Amniotic epithelial cell (primary cell): Measurements from ENCODE around the gene GPR152.

Source experiments
- DNase-seq: peaks from one replicate; pipeline ENCODE4 v3.0.0-alpha.2; 2010; ENCODE audit warnings: low read depth

GPR152 gene

GRCh38 chr11:67465189-67465510 is 12.6 kb upstream of the GPR152 start:
- DNase-seq, result peak; percentile 40

DNA sequence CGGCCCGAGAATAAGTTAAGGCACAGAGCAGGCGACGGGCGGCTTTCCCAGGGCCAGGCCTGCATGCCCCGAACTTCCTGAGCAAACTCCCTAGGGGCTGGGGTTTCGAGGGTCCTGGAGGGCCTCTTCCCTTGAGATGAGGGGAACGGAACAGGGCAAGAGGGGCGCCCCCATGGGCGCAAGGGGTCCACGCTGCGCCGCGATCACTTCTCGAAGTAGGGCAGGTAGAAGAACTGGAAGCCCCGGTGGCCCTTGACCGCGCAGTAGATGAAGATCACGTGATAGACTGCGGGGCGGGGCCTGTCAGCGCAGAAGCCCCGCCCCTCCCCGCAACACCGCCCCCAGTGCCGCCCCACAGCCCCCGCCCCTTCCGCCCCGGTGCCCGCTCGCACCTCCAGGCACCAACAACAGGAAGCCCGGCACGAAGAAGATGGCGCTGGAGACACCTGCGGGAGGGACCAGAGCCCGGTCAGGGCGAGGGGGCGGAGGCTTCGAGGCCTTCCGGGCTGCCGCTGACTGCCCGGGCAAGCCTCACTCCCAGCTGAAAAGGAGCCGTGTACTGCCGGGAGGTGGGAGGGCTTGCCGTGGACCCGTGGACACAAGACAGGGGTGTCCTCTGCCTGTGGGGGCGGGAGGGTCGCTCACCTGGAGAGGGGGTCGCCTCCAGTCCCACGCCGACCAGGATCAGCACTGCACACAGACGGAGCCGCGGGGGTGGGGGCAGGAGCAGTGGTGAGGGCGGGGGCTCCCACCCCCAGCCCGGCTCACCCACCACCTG is 12.1 kb upstream of the GPR152 start:
- DNase-seq, result peak; percentile 78

DNA sequence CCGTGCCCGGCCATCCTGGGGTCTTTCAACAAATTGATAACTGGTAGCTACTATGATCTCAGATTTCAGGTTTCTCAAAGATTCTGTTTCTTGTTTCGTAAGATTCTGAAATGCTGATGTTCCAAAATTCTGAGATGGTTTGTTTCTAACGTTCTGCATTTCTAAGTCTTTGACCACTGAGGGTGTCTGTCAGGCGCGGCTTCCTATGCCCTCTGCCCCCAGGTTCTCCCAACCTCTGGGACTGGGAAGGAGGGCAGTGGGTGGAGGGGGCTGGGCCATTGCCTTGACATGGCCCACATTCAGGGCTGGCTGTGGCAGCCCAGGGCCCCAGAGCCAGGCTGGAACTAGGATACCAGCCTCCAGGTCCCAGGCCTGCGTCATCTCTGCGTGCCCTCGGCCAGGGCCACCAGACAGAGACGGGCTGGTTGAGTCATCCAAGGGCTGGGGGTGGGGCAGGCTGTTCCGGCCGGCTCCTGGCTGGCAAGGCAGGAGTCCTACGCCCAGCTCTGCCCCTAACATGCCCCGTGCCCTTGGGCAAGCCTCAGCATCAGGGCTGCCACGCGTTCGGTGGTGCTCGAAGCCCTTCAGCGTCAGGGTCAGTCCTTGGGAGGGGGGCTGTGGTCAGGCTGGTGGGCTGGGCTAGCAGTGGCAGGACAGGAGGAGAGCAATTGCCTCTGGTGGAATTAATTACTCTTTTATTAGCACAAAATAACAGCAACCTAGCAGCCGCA is 11.3 kb upstream of the GPR152 start:
- DNase-seq, result peak; percentile 44

DNA sequence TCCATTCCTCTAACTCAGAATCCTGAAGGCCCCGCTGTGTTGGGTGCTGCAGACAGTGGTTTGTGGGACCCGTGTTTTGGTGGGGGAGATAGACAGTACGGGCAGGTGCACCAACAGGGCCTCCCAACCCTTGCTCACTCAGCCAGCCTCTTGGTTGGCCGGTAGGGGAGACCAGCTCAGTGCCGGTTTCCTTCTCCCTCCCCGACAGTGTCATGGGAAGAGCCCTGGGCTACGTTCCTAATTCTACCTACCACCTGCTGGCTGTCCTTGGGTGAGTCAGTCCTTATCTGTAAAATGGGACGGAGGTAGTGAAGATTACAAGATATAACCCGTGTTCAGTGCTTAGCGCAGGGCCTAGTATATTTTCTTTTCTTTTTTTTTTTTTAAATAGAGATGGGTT is 10.7 kb upstream of the GPR152 start:
- no peak for DNase-seq

DNA sequence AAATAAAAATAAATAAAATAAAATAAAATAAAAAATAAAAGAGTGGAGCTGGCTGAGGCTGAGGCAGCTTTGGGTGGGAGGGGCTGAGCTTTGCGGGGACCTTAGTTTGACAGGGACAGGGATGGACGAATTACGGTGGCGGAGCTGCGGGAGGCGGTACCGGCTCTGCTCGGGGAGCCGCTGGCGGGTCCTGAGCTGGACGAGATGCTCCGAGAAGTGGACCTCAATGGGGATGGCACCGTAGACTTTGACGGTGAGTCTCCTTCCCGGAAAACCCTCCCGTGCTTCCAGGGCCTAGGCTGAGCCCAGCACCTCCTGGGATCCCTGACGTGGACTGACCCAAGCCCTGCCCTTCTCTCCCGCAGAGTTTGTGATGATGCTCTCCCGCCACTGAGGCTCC is 5.7 kb upstream of the GPR152 start:
- no peak for DNase-seq

DNA sequence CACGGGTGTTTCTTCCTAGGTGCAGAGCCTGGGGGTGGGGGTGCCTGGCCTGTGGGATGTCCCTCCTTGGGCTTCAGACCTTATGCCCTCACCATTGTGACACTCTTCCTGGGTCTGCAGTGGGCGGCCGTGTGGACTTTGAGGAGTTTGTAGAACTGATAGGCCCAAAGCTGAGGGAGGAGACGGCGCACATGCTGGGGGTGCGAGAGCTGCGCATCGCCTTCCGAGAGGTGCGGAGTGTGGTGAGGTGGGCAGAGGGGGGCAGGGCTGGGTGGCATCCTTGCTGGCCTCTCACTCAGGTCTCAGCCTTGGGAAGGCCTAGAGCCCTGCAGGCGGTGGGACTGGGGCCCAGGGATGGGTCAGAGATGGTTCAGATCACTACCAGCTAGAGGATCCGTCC is 4.9 kb upstream of the GPR152 start:
- no peak for DNase-seq

DNA sequence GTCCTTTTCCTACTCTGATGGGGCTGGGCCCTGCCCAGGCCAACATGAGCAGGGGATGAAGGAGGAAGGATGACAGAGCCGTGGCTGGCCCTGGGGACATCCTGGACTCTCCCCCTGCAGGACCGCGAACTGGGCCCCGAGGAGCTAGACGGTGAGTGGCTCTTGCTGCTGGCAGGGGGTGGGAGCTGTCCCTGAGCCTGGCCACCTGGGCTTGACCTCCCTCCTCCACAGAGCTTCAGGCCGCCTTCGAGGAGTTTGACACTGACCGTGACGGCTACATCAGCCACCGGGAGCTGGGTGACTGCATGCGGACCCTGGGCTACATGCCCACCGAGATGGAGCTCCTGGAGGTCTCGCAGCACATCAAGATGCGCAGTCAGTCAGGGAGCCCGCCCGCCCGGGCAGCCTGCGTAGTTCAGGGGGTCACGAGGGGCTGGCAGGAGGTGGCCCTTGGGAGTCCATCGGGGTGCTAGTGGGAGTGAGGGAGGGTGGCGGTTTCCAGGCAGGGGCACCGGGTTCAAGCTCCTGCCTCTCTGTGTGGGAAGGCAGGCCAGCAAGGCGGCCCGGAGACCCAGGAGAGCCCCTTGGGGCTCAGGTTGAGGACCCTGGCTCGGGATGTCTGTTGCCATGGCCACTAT is 3.7 kb upstream of the GPR152 start:
- no peak for DNase-seq

GRCh38 chr11:67455054-67455453 is 2.5 kb upstream of the GPR152 start, which contains the start of gene CABP4:
CABP4 (plus strand) TSS chr11:67455354; CDS start chr11:67455424, 70 bp downstream.
- DNase-seq, result no peak

- no peak for DNase-seq
Observed at GRCh38 chr11:67453816-67454732, 1.5 kb upstream of the GPR152 start.

DNA sequence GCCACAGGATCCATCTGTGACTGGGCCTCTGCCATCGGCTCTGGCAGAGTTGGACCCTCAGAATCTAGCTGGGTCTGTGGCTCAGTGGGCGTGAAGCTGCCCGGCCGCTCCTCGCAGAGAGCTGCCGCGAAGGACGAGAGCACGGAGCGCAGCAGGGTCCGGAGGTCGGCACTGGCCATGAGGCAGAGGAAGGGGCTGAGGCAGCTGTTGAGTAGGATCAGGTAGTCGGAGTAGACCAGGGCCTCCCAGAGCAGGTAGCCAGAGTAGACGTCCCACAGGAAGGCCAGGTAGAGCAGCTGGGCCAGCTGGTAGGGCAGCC is 912 bp downstream of the GPR152 start:
- DNase-seq, result no peak

- no peak for DNase-seq
Observed at GRCh38 chr11:67450796-67451657, 1.5 kb downstream of the GPR152 start.

GRCh38 chr11:67449116-67449844 is 3.2 kb downstream of the GPR152 start:
- DNase-seq, result no peak

DNA sequence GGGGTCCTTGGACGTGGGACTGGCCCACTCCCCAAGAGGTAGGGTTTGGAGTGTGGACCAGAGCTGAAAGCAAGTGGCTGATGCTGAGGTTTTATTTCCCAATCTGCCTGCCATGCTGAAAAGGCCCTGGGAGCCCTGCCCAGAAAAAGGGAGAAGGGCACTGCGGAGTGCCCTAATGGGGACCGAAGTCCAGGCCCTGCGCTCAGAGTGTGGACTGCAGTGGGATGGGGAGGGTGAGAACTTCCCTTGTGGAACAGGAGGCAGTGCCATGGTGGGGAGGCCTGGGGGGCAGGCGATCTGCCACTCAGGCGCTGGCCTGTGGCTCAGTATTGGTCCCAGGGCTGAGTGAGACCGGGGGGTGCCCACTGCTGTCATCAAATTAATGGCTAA is 4.3 kb downstream of the GPR152 start:
- no peak for DNase-seq

DNA sequence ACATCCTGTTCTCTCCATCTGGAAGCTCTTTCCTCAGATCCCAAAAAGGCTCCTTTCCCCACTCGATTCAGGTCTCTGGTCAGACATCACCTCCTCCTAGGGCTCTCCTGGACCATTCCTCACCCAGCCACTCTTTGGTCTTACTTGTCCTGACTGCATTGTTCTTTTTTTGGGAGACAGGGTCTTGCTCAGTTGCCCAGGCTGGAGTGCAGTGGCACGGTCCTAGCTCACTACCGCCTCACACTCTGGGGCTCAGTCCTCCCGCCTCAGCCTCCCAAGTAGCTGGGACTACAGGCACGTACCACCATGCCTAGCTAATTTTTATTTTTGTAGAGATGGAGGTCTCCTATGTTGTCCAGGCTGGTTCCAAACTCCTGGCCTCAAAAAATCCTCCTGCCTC is 7.0 kb downstream of the GPR152 start:
- no peak for DNase-seq

DNA sequence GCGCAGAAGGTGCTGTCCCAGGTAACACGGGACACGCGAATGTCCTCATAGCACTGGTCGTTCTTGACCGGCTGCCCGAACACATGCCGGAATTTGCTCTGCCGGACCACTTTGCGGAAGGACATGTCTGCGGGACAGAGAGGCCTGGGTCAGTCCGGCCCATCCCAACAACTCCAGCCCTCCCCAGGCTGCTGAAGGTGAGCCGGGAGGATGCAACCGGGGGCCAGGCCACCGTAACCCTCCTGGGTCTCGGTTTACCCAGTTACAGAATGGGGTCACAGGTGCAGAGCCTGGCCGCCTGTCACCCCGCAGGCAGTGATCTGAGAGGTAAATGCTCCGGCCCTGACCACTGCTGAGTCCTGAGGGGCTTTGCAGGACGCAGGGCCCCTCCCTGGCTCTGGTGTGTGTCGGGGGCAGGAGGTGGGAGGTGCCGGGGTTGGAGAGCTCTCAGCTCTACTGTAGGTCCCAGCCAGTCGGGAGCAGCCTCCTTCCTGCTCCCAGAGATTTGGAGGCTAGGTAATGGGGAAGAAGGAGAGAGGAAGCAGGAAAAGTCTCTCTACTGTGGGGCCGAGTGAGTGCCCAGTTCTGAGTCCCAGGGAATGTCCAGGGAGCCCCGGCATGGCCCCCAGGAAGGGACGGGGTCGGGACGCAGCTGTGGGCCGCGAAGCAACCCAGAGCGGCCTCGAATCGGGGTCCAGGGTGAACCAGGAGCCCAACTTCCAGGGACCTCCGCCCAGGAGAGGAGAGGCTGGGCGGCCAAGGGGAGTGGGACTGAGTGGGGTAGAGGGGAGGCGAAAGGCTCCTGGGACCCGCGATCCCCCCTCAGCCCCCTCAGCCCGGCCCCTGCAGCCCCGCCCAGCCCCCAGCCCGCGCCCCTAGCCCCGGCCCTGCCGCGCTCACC is 9.8 kb downstream of the GPR152 start:
- no peak for DNase-seq

DNA sequence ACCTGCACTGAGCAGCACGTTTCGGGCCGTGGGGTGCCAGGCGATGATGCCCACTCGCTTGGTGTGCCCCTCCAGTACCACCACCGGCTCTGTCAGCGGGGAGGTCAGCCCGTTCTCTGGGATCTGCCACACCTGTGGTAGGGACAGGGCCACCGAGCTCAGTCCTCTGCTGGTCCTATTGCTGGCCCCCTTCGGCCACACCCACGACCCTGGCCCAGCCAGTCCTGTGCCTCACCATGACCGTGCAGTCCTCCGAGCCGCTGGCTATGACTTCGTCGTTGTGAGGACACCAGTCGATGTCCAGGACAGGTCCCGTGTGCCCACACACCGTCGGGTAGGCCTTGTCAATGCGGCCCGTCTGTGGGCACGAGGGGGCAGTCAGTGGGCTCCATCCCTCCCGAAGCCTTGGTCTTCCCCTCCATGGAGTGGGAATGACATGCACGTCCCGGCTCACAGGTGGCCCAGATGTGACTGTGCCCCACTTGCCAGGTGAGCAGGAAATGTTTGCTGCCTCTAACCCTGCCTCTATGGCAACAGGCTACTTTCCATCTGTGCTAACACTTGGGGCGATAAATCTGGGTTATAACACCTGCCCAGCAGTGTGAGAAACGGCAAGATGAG is 10.7 kb downstream of the GPR152 start:
- no peak for DNase-seq

GRCh38 chr11:67441098-67441563 is 11.4 kb downstream of the GPR152 start:
- no peak for DNase-seq

GRCh38 chr11:67440229-67441097 is 12.1 kb downstream of the GPR152 start:
- DNase-seq, result no peak
